Measurements from ENCODE around the gene HLA-DMA. TPM values are rescaled to one million over a fixed set of nuclear protein-coding genes. Genes with fewer than 3 reads are reported as not detected.
"Not testable (repeated sequence)": the region's sequence is repeated elsewhere in the genome, so short reads cannot be mapped to it uniquely, and the experiment has no call there.

HLA-DMA gene
- total RNA-seq, 2 donors from 2014 or later: 19.4 to 20.2 TPM

DNA sequence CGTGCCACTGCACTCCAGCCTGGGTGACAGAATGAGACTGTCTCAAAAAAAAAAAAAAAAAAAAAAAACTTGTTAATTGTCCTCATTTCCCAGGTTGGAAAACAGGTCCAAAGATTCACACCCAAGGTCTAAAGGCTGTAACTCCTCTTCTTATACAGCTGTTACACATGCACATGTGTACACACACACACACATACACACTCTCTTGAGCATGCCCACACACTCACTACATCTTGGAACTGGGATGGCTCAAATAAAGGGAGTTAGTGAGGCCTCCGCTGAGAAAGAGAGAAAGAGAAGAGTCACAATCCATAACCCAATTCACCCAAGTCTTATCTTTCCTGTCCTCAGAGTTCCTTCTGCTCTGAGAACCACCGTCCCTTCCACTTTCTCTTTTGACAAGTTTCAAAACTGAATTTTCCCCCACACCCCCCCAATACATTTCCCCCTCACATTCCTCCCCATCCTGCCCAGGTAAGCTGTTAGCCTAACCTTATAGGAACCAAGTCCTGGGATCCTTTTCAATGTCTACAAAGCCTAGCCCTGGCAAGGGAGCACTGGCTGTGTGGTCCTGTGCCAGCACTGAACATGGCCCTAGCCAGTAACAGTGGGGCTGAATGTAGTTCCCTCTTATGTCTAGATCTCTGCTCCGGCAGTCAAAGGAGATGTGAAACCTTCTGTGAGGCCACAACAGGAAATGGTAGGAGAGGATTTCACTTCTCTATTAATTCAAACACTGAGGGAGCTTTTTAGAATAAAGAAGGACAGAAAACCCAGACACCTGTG is 8.8 kb downstream of the HLA-DMA start:
- Mint-ChIP-seq H3K4me3 (peak overlapping the region; percentile 87 to 90), H3K27ac (peak overlapping the region; percentile 86)

DNA sequence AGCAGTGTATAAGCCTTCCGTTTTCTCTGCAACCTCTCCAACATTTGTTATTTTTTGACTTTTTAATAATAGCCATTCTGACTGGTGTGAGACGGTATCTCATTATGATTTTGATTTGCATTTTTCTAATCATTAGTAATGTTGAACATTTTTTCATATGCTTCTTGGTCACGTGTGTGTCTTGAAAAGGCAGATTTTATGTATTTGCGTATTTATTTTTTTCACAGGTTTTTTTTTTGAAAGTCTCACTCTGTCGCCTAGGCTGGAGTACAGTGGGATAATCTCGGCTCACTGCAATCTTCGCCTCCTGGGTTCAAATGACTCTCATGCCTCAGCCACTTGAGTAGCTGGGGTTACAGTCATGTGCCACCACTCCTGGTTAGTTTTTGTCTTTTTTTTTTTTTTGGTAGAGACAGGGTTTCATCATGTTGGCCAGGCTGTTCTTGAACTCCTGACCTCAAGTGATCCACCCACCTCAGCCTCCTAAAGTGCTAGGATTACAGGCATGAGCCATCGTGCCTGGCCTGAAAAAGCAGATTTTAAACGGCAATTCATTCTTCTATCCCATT is 10.3 kb downstream of the HLA-DMA start:
- peak overlapping the region in 1 of 2 donors; percentile 87 for H3K4me3 Mint-ChIP-seq
- H3K36me3 Mint-ChIP-seq (ENCODE audit: insufficient read depth in 2 of 2); DNase-seq; H3K27me3 Mint-ChIP-seq (ENCODE audit: low read depth); ATAC-seq (replicated peaks in 1 of 2); H3K9me3 Mint-ChIP-seq: not testable (repeated sequence)
- H3K27ac Mint-ChIP-seq: peak overlapping the region; percentile 12
- peaks cover 61% of the 10 kb centered on the region for H3K4me1 Mint-ChIP-seq (ENCODE audit: low read depth)

More for the DNA sequence above, 8.8 kb downstream of the HLA-DMA start:
- Mint-ChIP-seq H3K27me3 (ENCODE audit: low read depth) (no peaks in the 10 kb centered on the region), H3K9me3 (peaks cover 0 to 1% of the 10 kb centered on the region in 2 donors), H3K4me1 (ENCODE audit: low read depth) (peaks cover 69% of the 10 kb centered on the region), H3K36me3 (ENCODE audit: insufficient read depth in 2 of 2) (peaks cover 0 to 2% of the 10 kb centered on the region in 2 donors)
- ATAC-seq (replicated peaks in 1 of 2) (peak; percentile 43 to 53), DNase-seq (peak; percentile 39 to 45)

DNA sequence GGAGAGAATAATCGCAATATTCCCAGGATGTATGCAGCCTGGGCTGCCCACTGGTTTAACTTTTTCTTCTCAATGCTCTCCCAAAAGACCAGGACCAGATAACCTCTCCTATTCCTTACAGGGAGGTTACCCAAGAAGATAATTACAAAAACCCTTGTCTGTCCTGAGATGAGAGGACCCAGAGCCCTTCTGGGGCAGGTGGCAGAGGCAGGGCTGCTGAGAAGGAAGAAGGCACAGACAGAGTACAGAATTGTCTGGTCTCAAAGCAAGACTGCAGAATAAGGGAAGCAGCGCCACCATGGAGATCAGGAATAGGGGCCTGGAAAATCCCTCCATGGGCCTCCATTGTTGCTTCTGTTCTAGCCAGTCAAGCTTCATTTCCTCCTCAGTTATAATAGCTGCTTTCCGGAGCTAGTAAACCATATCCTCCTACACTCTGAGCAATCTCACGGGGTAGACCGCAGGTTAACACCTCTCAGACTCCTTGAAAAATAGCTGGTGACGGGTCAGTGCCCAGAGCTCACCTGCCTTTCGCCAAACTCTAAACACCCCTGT is 11.6 kb downstream of the HLA-DMA start:
- Mint-ChIP-seq H3K9me3 (peaks cover 0 to 1% of the 10 kb centered on the region in 2 donors), H3K36me3 (ENCODE audit: insufficient read depth in 2 of 2) (peaks cover 0 to 2% of the 10 kb centered on the region in 2 donors), H3K4me1 (ENCODE audit: low read depth) (peaks cover 61% of the 10 kb centered on the region), H3K27ac (peak overlapping the region; percentile 92), H3K4me3 (peak overlapping the region; percentile 84 to 88), H3K27me3 (ENCODE audit: low read depth) (no peaks in the 10 kb centered on the region)
- DNase-seq (peak; percentile 62 to 68), ATAC-seq (replicated peaks in 1 of 2) (peak; percentile 79 to 83)

- peaks cover 0 to under 1% of the 10 kb centered on the region in 2 donors for H3K9me3 Mint-ChIP-seq
Observed at GRCh38 chr6:32940656-32941213, 12.2 kb downstream of the HLA-DMA start, which contains the start of gene HLA-DMB. TSS of gene HLA-DMB (minus strand) at chr6:32941028. CDS start at chr6:32940807, 221 bp downstream.

DNA sequence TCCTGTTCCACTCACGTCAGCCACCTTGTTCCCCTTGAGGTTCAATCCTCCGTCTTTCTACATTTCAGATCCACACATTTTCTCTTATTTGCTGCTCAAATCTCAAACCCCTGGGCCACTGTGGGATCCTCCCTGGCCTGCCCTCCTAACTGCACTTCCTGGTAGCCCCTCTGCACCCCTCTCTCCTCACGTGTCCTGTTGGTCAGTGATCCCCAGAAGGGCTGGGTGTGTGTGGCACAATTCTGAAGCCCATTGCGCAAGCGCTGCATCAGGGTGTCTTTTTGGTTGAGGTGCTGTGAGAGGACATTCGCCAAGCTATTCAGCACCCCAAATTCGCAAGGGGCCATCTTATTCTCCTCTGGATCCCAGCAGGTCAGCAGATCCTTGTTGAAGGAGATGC is 14.4 kb downstream of the HLA-DMA start:
- peaks cover 37% of the 10 kb centered on the region for H3K4me1 Mint-ChIP-seq (ENCODE audit: low read depth)
- no peaks in the 10 kb centered on the region for H3K27me3 Mint-ChIP-seq (ENCODE audit: low read depth)
- H3K4me3 Mint-ChIP-seq: no peak overlapping the region
- no peak overlapping the region for H3K27ac Mint-ChIP-seq
- H3K36me3 Mint-ChIP-seq (ENCODE audit: insufficient read depth in 2 of 2): no peaks in the 10 kb centered on the region
- no peak for DNase-seq
- ATAC-seq (replicated peaks in 1 of 2): no peak
- H3K9me3 Mint-ChIP-seq: no peaks in the 10 kb centered on the region

More at GRCh38 chr6:32940656-32941213, 12.2 kb downstream of the HLA-DMA start, which contains the start of gene HLA-DMB:
- Mint-ChIP-seq H3K4me3 (peak within 1 kb of the TSS; percentile 84 to 88), H3K27me3 (ENCODE audit: low read depth) (no peaks in the 10 kb centered on the region), H3K36me3 (ENCODE audit: insufficient read depth in 2 of 2) (peaks cover 0 to 2% of the 10 kb centered on the region in 2 donors), H3K27ac (peak within 1 kb of the TSS; percentile 92), H3K4me1 (ENCODE audit: low read depth) (peaks cover 59% of the 10 kb centered on the region)
- ATAC-seq (replicated peaks in 1 of 2) (peak; percentile 92 to 93), DNase-seq (peak; percentile 57 to 63)

DNA sequence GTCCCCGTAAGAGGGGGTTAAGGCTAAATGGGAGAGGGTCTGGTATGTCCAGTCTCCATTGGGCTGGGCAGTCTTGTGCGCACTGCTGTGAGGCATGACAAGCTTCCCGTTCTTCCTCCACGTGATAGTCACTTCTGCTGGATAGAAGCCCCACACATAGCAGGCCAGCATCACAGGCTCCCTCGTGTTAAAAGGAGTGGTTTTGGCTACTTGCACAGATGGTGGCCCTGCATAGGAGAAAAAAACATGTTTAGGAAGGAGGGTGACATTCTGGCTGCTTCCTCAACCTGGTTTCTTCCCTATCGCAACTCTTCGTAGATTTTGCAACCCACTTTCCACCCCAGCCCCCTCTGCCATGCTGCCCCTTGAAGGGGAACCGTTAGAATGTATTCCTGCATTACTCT is 15.7 kb downstream of the HLA-DMA start:
- Mint-ChIP-seq H3K27ac (no peak overlapping the region), H3K4me3 (no peak overlapping the region)
- no peak for ATAC-seq (replicated peaks in 1 of 2)

GRCh38 chr6:32936239-32937152 is 16.4 kb downstream of the HLA-DMA start:
- Mint-ChIP-seq H3K27me3 (ENCODE audit: low read depth) (no peaks in the 10 kb centered on the region), H3K27ac (no peak overlapping the region), H3K4me3 (no peak overlapping the region), H3K36me3 (ENCODE audit: insufficient read depth in 2 of 2) (no peaks in the 10 kb centered on the region), H3K9me3 (no peaks in the 10 kb centered on the region), H3K4me1 (ENCODE audit: low read depth) (peaks cover 17% of the 10 kb centered on the region)
- ATAC-seq (replicated peaks in 1 of 2) (no peak), DNase-seq (no peak)

More for the DNA sequence above, 15.7 kb downstream of the HLA-DMA start:
- no peaks in the 10 kb centered on the region for H3K36me3 Mint-ChIP-seq (ENCODE audit: insufficient read depth in 2 of 2)
- H3K4me1 Mint-ChIP-seq (ENCODE audit: low read depth): peaks cover 24% of the 10 kb centered on the region
- H3K27me3 Mint-ChIP-seq (ENCODE audit: low read depth): no peaks in the 10 kb centered on the region
- DNase-seq: no peak
- no peaks in the 10 kb centered on the region for H3K9me3 Mint-ChIP-seq

DNA sequence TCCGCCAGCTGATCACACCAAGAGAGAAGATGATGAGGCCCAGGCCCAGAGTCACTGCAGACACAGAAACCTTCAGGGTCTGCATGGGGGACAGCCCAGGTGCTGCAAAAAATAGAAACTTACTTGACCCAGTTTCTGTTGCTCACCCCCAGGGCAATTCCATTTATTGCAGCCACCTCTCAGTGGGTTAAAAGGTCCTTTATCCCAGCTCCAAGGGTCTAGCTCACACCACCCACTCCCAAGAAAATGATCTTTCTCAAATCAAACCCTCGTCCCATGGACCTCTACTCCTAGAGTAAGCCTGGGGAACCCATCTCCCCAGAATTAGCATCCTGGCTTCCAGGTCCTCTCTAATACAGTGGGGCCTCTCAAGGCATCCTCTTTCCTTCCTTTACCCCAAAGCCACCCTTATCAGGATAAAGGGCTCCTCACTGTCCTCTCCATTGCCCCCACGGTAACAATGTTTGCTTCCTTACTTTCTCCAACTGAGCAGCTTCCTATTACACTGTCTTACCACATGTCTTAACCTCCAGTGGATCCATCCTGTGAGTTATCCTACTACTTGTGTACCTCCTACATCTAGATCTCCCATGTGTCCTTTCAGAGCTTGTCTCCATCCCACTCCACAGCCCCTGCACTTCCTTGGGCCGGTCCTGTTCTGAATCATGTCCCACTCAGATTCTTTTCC is 17.2 kb downstream of the HLA-DMA start:
- ATAC-seq (replicated peaks in 1 of 2) (no peak), DNase-seq (no peak)
- Mint-ChIP-seq H3K4me3 (no peak overlapping the region), H3K27me3 (ENCODE audit: low read depth) (no peaks in the 10 kb centered on the region), H3K9me3 (no peaks in the 10 kb centered on the region), H3K36me3 (ENCODE audit: insufficient read depth in 2 of 2) (no peaks in the 10 kb centered on the region), H3K4me1 (ENCODE audit: low read depth) (peaks cover 9% of the 10 kb centered on the region), H3K27ac (no peak overlapping the region)

DNA sequence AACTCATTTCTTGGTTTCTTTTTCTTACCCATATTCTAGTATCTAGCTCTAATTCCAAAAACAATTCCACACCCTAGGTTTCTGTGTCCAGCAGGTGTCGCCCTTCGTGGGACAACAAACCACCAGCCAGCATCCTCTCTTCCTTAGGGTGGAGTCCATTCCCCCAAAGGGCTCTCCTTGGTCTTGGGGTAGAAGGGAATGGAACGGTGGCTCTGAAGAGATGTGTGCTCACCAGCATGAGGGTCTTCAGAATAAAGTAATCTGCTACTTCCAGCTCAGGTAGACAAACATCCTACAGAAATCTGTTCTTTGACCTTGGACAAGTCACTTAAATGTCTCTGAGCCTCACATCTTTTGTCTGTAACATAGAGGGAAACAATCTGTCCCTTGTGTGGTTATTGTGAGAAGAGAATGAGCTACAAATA is 19.2 kb downstream of the HLA-DMA start:
- ATAC-seq (replicated peaks in 1 of 2): peak; percentile 44 to 54
- no peaks in the 10 kb centered on the region for H3K4me1 Mint-ChIP-seq (ENCODE audit: low read depth)
- no peaks in the 10 kb centered on the region for H3K36me3 Mint-ChIP-seq (ENCODE audit: insufficient read depth in 2 of 2)
- H3K27ac Mint-ChIP-seq: no peak overlapping the region
- no peaks in the 10 kb centered on the region for H3K9me3 Mint-ChIP-seq
- peak; percentile 72 to 73 for DNase-seq
- no peak overlapping the region for H3K4me3 Mint-ChIP-seq
- no peaks in the 10 kb centered on the region for H3K27me3 Mint-ChIP-seq (ENCODE audit: low read depth)

GRCh38 chr6:32932132-32932868 is 20.6 kb downstream of the HLA-DMA start:
- Mint-ChIP-seq H3K9me3 (no peaks in the 10 kb centered on the region), H3K4me1 (ENCODE audit: low read depth) (no peaks in the 10 kb centered on the region), H3K27ac (no peak overlapping the region), H3K27me3 (ENCODE audit: low read depth) (no peaks in the 10 kb centered on the region), H3K36me3 (ENCODE audit: insufficient read depth in 2 of 2) (no peaks in the 10 kb centered on the region), H3K4me3 (no peak overlapping the region)
- DNase-seq (no peak), ATAC-seq (replicated peaks in 1 of 2) (no peak)

GRCh38 chr6:32931211-32931610 is 21.7 kb downstream of the HLA-DMA start:
- H3K36me3 Mint-ChIP-seq (ENCODE audit: insufficient read depth in 2 of 2): no peaks in the 10 kb centered on the region
- DNase-seq (no peak), ATAC-seq (replicated peaks in 1 of 2) (no peak)
- H3K4me1 Mint-ChIP-seq (ENCODE audit: low read depth): no peaks in the 10 kb centered on the region
- no peak overlapping the region for H3K4me3 Mint-ChIP-seq
- H3K27me3 Mint-ChIP-seq (ENCODE audit: low read depth): no peaks in the 10 kb centered on the region
- no peak overlapping the region for H3K27ac Mint-ChIP-seq
- H3K9me3 Mint-ChIP-seq: no peaks in the 10 kb centered on the region
